HG03064 (cell line): ENCODE data around the gene MXI1.
"Not testable (repeated sequence)": the region's sequence is repeated elsewhere in the genome, so short reads cannot be mapped to it uniquely, and the experiment has no call there.

Source experiments
- ATAC-seq: cut with Tn5 transposase; IDR thresholded peaks from one replicate; pipeline ENCODE4 v1.9.1; 2021; ENCODE audit warnings: low read depth; ENCODE audit not compliant: unreplicated experiment

Gene MXI1

DNA sequence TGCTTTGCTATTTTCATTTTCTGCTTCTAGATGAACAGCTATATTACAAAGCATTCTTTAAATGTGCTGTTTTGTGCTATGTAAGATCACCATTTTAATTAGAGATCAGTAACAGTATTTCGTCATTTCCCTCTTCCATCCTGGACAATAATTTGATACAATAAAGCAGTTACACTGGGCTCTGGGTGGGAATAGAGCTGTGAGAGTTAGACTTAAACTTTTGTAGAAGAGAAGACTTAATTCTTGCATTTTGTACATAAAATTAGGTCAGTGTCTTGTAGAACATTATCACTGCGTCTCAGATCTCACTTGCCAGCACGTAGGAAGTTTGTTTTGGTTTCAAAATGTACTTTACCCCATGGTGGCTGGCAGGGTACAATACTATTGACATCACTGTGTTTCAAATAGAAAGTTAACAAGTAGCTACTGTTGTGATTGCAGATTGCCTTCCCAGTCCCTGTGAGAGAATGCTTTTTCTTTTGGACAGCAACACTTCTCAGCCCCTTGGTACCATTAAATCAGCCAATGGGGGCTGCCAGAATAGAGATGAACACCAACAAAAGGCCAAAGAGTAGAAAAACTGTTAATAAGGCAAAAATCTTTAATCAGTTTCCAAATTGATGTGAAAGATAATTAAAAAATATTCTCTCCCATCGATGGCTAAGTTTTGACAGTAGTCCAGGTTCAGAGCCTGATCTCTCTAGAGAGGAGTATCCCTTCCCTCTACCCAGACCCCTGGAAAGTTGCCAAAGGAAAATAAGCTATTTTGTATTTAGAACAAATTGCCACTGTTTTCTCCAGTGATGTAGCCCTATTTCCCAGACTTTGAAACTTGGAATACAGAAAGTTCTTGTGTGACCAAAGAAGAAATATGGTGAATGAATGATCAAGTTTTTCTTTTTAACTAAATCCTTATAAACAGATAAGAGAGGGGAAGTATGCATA, 62.2 kb downstream of the MXI1 start:
- ATAC-seq = no peak

DNA sequence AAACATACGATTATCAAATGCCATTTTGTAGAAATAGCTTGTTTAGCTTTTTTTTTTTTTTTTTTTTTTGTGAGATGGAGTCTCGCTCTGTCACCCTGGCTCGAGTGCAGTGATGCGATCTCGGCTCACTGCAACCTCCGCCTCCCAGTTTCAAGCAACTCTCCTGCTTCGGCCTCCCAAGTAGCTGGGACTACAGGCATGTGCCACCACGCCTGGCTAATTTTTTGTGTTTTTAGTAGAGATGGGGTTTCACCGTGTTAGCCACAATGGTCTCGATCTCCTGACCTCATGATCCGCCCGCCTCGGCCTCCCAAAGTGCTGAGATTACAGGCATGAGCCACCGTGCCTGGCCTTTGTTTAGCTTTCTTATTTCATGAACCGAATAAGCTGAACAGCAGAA, 65.6 kb downstream of the MXI1 start:
- ATAC-seq = not testable (repeated sequence)

DNA sequence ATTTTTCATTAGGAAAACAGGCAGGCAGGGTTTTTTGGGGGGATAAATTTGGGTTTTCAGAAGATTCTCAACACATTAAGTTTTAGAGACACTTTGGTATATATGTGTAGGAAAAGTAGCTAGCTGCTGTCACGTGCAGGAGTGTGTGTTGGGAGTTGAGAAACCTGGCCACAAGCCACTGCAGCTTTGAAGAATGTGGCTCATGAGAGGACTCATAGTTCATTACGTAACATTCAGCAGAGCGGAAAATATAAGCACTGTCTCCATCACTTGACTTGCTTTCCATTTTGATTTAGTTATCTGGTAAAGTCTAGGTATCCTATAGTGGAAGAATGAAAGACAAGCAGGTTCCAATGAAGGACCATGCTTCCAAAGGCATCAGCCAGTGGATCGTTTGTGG, 66.1 kb downstream of the MXI1 start:
- no peak for ATAC-seq

DNA sequence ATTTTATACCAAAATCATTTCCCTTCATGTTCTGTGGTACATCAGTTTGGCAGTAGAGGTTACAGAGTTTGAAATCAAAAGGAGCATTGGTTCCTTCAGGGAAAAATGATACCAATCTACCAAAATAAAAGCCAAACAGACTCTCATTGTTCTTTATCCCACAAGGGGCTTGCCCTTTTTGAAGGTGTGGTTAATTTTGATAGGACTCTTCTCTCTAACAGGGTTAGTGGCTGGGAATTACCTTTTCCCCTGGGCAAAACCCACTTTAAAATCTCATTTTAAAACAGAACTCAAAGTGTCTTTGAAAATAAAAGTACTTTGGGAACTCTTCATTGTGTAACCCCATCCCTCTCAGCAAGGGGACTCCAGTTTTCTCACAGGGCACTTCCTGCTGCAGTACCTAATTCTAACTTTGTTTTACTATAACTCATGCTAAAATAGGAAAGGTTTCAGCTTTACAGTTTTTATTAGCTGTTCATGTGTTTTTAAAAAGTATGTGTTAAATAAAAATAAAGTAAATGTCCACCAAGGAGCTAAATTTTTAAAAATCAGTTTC, 66.7 kb downstream of the MXI1 start:
- ATAC-seq = no peak

DNA sequence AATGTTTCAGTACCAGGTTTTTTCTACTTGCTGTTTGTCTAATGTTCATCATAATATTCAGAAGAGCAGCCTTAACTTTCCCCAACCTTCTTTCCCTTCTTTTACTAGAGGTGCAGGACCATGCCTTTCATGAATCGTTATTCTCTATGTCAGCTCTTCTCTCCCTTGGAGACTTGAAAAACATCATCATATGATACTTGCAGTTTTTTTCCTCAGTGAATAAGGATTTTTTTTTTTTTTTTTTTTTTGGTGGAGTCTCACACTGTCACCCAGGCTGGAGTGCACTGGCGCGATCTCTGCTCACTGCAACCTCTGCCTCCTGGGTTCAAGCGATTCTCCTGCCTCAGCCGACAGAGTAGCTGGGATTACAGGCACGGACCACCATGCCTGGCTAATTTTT, 67.2 kb downstream of the MXI1 start:
- no peak for ATAC-seq

DNA sequence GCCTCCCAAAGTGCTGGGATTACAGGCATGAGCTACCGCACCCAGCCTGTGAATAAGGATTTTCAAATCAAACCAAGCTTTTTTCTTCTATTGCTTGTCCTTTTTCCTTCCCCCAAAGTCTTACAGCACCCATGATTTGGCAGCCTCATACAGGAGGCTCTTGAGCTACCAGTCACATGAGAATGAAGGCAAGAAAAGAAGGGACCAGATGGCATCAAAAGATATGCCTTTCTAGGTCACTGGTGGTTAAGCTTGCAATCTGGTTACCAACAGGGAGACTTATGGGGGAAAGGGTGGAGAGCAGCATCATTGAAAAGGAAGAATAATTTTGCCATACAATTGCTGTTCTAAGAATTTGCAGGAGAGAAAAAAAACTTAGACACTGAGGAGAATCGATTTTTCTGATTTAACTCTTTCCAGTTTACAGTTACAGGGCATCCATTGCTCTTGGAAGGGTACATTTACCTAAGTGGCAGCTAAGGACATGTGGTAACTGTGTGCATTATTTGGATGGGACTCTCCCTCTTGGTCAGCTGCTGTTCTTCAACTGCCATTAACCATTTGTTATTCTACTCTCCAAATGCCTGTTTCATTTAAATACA, 67.8 kb downstream of the MXI1 start:
- no peak for ATAC-seq

DNA sequence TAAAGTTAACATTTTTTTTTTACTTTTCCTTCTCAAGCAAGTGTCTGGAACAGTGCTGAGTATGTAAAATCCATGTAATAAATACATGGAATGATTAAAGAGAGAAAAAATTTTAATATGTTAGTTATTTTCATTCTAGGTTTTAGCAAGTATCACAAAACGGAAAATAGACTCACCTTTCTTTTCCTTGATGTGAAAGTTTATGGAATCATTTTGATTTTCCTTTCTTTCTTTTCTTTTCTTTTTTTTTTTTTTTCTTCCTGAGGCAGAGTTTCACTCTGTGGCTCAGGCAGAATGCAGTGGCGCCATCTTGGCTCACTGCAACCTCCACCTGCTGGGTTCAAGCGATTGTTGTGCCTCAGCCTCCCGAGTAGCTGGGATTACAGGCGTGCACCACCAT, 69.2 kb downstream of the MXI1 start:
- ATAC-seq = no peak

DNA sequence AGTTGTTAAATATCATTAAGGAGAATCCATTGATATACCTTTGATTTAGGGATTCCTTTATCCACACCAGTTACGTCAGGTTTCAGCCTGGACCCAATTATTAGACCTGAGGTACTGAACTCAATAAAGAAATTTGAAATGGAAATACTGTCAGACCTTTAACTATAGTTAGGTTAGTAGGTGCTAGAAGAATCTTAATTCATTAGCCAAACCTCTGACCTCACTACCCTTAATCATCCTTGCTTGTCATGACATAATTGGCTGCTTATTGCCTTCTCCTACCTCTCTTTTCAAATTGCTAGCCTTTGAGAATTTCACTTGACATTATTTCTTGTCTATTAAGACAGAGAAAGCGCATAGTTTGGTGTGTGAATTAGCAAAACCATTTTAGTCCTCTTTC, 70.2 kb downstream of the MXI1 start:
- ATAC-seq = no peak

DNA sequence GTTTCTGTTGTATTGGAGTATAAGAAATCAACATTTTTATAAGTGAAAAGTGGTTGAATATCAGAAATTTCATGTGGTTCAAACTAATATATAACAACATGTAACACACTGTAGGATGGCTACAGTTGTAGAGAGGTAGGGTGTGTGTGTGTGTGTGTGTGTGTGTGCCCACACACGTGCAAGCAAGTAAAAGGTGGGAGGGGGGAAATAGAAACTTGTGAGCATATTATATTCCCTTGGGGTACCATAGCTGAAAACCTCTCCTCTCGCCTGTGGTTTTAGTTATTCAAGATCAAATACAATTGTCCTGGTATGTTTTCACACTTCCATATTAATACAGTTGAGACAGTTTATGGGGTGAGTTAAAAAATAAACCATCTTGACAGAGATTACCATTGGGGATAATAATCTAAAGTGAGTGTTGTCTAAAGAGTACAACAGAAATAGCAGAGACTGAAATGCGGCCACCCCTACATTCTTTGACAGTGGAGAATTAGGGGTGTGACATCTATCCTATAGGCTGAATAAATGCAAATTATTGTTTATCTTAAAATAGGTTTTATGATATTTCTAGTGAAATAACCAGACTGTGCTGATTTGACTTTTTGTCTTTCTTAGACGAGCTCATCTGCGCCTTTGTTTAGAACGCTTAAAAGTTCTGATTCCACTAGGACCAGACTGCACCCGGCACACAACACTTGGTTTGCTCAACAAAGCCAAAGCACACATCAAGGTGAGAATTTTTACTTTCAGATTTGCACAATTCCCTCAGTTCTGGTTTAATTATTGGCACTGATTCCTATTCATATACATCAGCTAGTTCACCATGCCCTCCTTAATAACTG, 71.4 kb downstream of the MXI1 start:
- no peak for ATAC-seq

DNA sequence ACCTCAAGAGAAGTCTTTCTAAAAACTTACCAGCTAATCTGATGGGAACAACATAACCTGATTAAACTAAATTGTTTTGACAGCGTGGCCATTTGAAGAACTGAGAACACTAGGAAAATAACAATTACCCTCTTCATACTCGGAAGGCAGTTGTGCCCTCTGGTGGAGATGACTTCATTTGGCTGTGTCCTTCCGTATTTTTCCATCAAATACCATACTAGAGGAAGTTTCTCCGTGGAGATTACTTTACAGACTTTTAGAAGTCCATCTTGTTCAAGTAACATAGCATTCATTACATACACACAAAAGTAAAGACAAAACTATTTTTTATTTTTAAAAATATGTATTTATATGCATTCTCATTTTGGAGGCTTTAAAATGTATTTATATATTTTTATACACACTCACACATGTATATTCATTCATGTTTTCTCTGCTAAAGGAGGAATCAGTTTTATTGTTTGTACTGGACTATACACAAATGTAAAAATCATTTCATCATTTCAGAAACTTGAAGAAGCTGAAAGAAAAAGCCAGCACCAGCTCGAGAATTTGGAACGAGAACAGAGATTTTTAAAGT, 72.1 kb downstream of the MXI1 start:
- no peak for ATAC-seq

DNA sequence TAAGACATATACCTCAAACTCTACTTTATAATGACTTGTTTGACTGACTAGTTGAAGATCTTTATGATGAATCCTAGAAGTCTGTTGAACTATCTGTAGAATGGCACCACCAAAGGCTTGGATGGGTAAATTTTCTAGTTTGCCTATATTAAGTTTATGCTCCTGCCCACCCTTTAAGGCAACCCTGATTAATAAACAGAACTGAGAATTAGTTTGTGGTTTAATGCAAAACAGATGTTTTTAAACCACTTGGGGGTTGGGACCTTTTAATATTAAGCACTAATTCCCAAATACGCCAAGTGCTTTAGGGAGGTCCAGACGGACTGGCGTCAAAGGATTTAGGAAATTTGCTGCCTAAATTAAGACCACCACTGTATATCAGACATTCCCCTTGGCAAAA, 76.9 kb downstream of the MXI1 start:
- no peak for ATAC-seq

DNA sequence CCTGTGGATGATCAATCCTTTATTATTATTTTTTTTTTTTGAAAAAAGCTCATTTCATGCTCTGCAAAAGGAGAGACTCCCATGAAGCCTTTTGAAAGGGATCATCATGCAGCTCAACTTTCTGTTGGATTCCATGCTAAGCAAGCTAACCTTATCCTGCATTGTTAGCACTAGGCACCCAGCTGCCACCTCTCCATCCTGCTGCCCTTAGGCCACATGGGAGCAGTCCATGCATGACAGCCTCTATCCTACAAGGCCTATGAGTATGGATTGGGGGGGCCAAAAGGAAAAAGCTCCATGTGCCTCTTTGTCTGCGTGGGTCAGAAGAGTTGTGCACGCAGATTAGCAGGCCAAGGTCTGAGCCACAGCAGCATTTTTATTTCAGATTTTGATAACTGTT, 78.1 kb downstream of the MXI1 start:
- ATAC-seq = no peak

DNA sequence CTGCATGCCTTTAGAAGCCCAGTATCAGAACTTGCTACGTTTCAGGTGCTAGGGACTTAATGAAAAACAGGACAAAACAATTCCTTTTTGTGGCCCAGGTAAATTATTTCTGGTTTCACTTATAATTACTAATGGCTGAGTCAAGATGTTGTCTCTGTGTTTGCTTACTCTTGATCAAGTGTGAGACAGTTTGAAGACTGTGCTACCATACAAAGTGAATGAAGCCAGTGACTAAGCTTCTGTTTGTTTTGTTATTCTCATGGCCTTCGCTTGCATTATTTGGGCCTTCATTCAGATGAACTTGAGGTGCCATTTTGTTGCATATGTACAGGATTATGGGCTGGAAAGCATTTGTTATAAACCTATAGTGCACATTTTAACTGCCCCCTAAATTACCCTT, 79.4 kb downstream of the MXI1 start:
- no peak for ATAC-seq

DNA sequence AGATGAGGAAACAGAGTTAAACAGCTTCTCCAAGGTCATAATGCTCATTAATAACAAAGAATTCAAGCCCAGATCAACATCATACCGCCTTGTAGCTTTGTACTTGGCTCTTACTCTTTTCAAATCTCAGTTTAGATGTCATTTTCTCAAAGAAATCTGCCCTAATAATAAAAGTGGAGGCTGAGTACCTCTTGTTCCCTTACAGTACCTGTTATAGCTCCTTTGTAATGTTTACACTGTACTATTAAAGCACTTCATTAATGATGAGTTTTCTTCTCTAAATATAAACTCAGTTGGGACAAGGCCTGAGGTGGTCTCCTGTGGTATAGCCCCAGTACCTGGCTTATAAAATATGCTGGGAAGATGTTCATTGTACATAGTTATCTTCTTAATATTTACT, 89.6 kb downstream of the MXI1 start:
- ATAC-seq = no peak

DNA sequence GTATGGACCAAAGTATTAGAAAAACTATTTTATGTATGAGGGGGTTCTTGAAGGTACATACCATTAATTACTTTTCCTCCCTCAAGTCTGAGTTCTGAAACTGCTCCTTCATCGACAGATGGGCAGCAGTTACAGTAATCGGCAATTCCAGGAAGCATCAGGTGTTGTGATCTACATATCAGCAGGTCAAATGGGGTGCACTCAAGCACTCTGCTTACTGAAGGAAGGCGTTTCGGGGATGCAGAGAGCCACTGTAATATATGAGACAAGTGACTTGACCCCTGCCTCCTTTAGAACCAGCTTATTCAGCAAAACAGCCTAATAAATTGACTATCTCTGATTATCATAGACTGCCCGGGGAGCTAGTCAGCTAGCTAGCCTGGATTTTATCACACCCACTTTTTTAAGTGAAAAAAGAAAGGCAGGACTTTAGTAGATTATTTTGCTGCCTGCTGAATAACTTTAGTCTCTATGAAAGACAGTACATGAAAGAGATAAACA, 93.1 kb downstream of the MXI1 start:
- no peak for ATAC-seq

DNA sequence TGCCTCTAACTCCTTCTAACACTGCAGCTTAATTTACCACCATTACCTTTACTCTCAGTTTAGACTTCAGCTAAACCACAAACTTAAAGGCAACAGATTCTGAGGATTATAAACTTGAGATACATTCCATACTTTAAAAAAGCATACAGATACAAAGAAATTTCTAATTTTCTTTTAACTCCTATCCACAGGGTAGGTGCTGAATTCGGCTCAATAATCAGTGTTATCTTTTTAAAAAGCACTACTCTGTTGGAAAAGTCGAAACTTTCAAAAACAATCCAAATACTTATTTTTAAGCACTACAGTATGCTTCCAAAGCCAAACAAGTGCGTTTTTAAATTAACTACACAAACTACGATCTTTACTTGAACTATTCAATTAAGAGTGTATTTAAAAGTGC, 96.3 kb downstream of the MXI1 start:
- ATAC-seq = no peak

DNA sequence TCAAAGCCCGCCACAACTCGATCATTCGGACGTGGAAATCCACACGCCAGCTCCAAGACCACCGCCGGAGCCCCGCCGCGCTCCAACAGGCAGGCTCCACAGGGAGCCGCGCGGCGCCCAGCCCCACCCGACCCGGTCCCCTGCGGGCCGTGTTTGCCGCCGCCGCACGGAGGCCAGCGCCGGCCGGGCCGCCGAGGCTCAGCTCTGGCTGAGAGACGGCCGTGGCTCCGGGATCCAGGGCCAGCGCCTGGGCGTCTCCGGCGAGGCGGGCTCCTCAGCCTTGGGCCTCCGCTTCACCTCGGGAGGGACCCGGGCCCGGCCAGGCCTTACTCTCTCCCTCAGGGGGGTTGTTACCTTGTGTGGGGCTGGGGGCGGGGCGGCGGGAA, 97.0 kb downstream of the MXI1 start:
- peak; percentile 38 for ATAC-seq

DNA sequence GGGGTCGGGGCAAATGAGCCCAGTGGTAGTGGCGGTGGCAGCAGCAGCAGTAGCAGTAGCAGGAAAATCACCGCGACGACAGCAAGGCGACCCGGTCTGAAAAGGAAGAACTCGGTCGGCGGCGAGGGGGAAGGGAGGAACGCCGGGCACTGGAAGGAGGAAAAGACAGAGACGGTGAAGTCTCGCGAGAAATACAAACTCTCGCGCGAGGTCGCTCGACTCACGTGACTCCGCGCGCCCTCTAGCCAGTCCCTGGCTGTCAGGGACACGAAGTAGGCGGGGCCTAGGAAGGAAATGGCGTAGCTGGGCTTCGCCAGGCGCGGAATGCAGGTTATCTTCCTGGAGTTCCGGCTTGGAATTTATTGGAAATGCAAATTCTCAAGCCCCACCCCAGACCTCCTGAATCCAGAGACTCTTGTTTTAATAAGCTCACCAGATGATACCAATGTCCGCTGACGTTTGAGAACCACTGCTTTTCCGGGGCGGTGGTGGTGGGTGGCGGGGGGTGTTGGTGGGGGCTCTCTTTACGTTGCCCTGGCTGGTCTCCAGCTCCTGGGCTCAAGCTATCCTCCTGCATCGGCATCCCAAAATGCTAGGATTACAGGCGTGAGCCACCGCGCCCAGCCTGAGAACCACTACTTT, 97.5 kb downstream of the MXI1 start, which contains the start of gene SMNDC1:
Gene SMNDC1, minus strand, starts transcription at position 141 of the 642 bp plus-strand sequence. CDS start 1,333 bp downstream, outside the sequence.
- ATAC-seq = peak; percentile 86

DNA sequence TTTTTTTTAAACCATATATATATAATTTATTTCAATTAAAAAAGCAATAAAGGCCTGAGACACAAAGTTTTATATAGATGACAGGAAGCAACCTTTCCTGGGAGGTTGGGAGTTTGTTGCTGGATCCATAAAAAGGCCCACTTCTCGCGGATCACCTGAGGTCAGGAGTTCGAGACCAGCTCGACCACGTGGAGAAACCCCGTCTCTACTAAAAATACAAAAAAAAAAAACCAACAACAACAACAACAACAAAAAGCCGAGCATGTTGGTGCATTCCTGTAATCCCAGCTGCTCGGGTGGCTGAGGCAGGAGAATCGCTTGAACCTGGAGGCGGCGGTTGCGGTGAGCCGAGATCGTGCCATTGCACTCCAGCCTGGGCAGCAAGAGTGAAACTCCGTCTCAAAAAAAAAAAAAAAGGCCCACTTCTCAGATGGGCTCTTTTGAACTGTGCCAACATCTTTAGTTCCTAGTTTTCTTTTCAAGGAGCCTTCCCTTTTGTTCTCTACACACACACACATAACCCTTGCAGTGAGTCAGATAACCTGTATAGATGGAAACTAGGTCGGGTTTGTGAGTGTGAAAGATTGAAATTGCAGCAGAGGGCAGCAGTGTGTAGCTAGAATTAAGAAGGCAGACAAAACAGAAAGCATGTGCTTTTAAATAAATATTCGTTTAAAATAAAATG, 98.5 kb downstream of the MXI1 start:
- ATAC-seq = no peak
